Measurements from ENCODE around the gene SLC39A11. TPM values are rescaled to one million over a fixed set of nuclear protein-coding genes. Genes with fewer than 3 reads are reported as not detected.

The SLC39A11 gene
- polyA plus RNA-seq, 1 of the 3 experiments (the other 2 are of a cell fraction) = 23.5 TPM

DNA sequence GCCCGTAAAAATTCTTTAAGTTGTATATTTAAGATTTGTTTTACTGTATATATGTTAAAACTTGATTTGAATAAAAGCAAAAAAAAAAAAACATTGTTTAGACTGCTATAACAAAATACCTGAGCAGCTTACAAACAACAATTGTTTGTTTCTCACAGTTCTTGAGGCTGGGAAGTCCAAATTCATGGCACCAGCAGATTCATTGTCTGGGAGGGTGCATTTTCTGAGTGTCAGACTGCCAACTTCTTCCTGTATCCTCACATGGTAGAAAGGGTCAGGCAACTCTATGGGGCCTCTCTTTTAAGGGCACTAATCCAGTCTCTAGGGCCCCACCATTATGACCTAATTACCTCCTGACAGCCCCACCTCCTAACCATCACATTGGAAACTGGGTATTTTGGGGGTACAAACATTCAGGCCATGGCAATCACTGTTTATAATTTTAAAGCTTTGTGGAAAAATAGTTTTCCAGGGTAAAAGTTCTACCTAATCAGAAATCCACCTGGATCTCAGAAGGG, 281.4 kb downstream of the SLC39A11 start:
- CTCF ChIA-PET = interaction anchor here (0.8 to 1.3 kb wide), 2 partner anchors 12 to 19 kb away, joined by 3 read pairs; no protein-coding TSS in a partner anchor
- Histone ChIP-seq H3K36me3 (replicated peaks in 1 of 2; ENCODE audit: control insufficient read depth in 1 of 2, insufficient read depth in 2 of 2, low read length in 1 of 2) (peaks cover 0 to 4% of the 10 kb centered on the region in 2 experiments), H3K79me2 (ENCODE audit: insufficient read depth) (no peaks in the 10 kb centered on the region), H3K4me2 (no peak overlapping the region), H3F3A (replicated peaks; ENCODE audit: insufficient read depth) (no peaks in the 10 kb centered on the region), H3K4me3 (ENCODE audit: low read depth in 2 of 2, low read length in 1 of 2) (no peak overlapping the region), H3K9ac (no peak overlapping the region), H3K9me2 (no peaks in the 10 kb centered on the region), H4K20me1 (ENCODE audit: insufficient read depth) (no peaks in the 10 kb centered on the region), H2AFZ (ENCODE audit: low read depth) (no peak overlapping the region), H3K9me3 (no peaks in the 10 kb centered on the region), H3K27ac (ENCODE audit: low read depth in 2 of 2, low read length in 1 of 2) (no peak overlapping the region), H3K4me1 (ENCODE audit: control insufficient read depth in 1 of 2, insufficient read depth in 2 of 2, low read depth in 1 of 2, low read length in 1 of 2) (no peaks in the 10 kb centered on the region), H3K27me3 (ENCODE audit: insufficient read depth) (no peaks in the 10 kb centered on the region)
- TF ChIP-seq TCF12 (IDR thresholded peaks at IDR 0.05) (no peak), EZH2phosphoT487 (IDR thresholded peaks at IDR 0.05; ENCODE audit: borderline replicate concordance, low read depth) (no peak)
- TF ChIP-seq, protein P1, sequence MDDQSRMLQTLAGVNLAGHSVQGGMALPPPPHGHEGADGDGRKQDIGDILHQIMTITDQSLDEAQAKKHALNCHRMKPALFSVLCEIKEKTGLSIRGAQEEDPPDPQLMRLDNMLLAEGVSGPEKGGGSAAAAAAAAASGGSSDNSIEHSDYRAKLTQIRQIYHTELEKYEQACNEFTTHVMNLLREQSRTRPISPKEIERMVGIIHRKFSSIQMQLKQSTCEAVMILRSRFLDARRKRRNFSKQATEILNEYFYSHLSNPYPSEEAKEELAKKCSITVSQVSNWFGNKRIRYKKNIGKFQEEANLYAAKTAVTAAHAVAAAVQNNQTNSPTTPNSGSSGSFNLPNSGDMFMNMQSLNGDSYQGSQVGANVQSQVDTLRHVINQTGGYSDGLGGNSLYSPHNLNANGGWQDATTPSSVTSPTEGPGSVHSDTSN (IDR thresholded peaks at IDR 0.05) = no peak
- 89% methylated on average over 1 of the region's 1 CpG for WGBS (ENCODE audit: low lambda C conversion rate)
- DNase-seq = no peak
- POLR2A ChIA-PET = no interaction called here

DNA sequence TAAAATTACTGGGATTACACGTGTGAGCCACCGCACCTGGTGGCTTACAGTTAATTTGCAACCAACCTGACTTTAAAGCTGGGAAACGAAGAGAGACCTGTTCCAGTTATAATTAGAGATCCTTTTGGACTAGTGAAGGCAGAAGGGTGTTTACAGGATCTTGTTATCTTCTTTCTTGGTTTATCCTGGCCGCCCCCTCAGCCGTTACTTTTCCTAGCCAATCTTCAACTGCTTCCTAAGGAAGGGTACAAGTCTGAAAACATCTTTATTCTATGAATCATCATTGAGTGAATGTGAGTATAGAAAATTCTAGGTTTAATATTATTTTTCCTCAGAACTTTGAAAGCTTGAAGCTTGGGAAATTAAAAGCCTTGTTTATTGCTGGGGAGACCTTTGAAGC, 286.5 kb downstream of the SLC39A11 start:
- Histone ChIP-seq H3K4me2 (no peak overlapping the region), H3K4me1 (ENCODE audit: control insufficient read depth in 1 of 2, insufficient read depth in 2 of 2, low read depth in 1 of 2, low read length in 1 of 2) (no peaks in the 10 kb centered on the region), H3K9me3 (no peaks in the 10 kb centered on the region), H4K20me1 (ENCODE audit: insufficient read depth) (no peaks in the 10 kb centered on the region), H3K27ac (ENCODE audit: low read depth in 2 of 2, low read length in 1 of 2) (no peak overlapping the region), H3K9ac (no peak overlapping the region), H2AFZ (ENCODE audit: low read depth) (no peak overlapping the region), H3K36me3 (replicated peaks in 1 of 2; ENCODE audit: control insufficient read depth in 1 of 2, insufficient read depth in 2 of 2, low read length in 1 of 2) (peaks cover 0 to 4% of the 10 kb centered on the region in 2 experiments), H3K79me2 (ENCODE audit: insufficient read depth) (no peaks in the 10 kb centered on the region), H3K4me3 (ENCODE audit: low read depth in 2 of 2, low read length in 1 of 2) (no peak overlapping the region), H3K27me3 (ENCODE audit: insufficient read depth) (no peaks in the 10 kb centered on the region), H3K9me2 (no peaks in the 10 kb centered on the region), H3F3A (replicated peaks; ENCODE audit: insufficient read depth) (no peaks in the 10 kb centered on the region)
- POLR2A ChIA-PET = no interaction called here
- TF ChIP-seq, protein P2, sequence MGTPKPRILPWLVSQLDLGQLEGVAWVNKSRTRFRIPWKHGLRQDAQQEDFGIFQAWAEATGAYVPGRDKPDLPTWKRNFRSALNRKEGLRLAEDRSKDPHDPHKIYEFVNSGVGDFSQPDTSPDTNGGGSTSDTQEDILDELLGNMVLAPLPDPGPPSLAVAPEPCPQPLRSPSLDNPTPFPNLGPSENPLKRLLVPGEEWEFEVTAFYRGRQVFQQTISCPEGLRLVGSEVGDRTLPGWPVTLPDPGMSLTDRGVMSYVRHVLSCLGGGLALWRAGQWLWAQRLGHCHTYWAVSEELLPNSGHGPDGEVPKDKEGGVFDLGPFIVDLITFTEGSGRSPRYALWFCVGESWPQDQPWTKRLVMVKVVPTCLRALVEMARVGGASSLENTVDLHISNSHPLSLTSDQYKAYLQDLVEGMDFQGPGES (IDR thresholded peaks at IDR 0.05; ENCODE audit: low read depth, low read length) = no peak
- no peak for TF ChIP-seq MXI1 (IDR thresholded peaks at IDR 0.05; ENCODE audit: low read depth, low read length)
- no peak for TF ChIP-seq ELF1 (IDR thresholded peaks at IDR 0.05)
- TF ChIP-seq FOSL2 (IDR thresholded peaks at IDR 0.05; ENCODE audit: borderline replicate concordance, low read depth) = no peak
- no peak for TF ChIP-seq POLR2AphosphoS5 (IDR thresholded peaks at IDR 0.05; ENCODE audit: low read depth, low read length)
- TF ChIP-seq TCF12 (IDR thresholded peaks at IDR 0.05) = no peak
- no peak for TF ChIP-seq RCOR1 (IDR thresholded peaks at IDR 0.05; ENCODE audit: low read length)
- no peak for TF ChIP-seq FOXJ3 (CRISPR knock-in tag; IDR thresholded peaks at IDR 0.05)
- no peak for TF ChIP-seq MEF2A (IDR thresholded peaks at IDR 0.05; ENCODE audit: borderline replicate concordance, low read depth)
- no peak for TF ChIP-seq YY1 (IDR thresholded peaks at IDR 0.05; ENCODE audit: low read depth)
- TF ChIP-seq, protein P1 (IDR thresholded peaks at IDR 0.05) = no peak
- TF ChIP-seq NRF1 (IDR thresholded peaks at IDR 0.05; ENCODE audit: low read depth, low read length) = no peak
- TF ChIP-seq TEAD4 (IDR thresholded peaks at IDR 0.05; ENCODE audit: borderline replicate concordance, insufficient read depth) = no peak
- 94% methylated on average over 5 of the region's 5 CpGs for WGBS (ENCODE audit: low lambda C conversion rate)
- CTCF ChIA-PET = interaction anchor here (0.8 kb wide), 1 partner anchor 9 kb away, joined by 3 read pairs; no protein-coding TSS in a partner anchor
- DNase-seq = no peak
